GM21423 (cell line): ENCODE results near the gene GPR153.

Experiments
- ATAC-seq: cut with Tn5 transposase; IDR thresholded peaks from one replicate; pipeline ENCODE4 v1.9.1; 2021; ENCODE audit warnings: mild to moderate bottlenecking, moderate library complexity; ENCODE audit not compliant: unreplicated experiment

GPR153 gene

DNA sequence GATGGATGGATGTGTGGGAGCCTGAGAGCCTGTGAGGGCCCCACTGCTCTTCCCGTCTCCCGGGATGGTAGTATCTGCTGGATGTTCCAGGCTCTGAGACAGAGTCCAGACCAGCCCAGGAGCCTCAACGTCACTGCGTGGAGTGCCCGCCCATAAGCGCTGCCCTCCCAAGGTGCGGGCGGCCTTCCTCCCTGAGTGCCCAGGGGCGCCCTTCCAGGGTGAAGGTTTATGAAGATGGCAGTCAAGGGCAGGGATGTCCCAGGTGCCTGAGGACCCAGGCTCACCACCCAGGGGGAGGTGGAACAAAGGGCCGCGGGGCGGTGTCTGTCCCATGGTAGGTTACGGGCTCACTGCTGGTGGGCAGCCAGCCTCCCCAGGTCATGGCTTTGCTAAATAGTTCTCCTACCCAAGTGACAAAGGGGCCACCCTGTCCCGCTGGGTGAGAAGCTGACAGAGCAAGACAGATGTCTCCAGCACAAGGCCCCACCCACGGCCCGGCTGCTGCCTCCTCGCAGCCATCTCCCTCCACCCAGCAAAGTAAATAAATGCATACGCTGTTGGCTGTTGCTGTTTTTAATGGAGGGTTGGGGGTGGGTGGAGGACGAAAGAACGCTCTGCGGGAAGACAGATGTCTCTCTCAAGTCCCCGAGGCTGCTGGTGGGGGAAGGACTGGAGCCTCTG is 9.0 kb upstream of the GPR153 start:
- no peak for ATAC-seq

- ATAC-seq, result no peak
These were observed 8.4 kb upstream of the GPR153 start for GRCh38 chr1:6269296-6269695.

- ATAC-seq, result no peak
These were observed 7.5 kb upstream of the GPR153 start for GRCh38 chr1:6268415-6268814.

GRCh38 chr1:6267686-6268322 is 6.9 kb upstream of the GPR153 start:
- ATAC-seq, result no peak

DNA sequence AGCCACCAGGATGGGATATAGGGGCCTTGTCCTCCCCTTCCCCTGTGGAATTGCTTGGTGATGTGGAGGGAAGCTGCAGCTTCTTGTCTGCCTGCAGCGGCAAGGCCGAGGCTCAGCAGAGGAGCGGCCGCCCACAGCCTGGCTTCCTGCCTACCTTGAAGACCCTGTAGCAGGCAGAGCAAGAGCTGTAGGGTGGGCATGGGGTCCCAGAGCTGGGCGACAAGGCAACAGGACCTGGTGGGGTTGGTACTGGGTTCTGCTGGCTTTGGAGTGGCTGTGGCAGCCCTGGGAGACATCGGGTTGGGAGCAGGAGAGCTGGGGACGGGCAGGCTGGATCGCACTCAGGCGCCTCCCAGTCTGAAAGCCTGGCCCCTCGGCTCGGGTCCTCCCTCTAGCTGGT is 5.7 kb upstream of the GPR153 start:
- no peak for ATAC-seq

DNA sequence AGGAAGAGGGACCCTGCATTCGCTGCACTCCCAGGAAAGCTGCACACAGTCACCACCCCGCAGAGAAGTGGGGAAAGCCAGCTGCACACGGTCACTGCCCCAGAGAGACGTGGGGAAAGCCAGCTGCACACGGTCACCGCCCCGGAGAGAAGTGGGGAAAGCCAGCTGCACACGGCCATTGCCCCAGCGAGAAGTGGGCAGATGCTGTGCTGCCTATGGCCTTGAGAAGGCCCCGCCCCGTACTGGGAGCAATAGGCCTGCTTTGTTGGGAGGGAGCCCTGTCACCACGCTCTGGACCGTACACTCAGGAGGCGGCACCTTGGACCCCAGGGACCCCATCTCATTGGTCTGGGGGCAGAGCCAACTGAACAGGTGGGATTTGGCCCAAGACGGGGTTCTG is 4.3 kb upstream of the GPR153 start:
- ATAC-seq, result no peak

GRCh38 chr1:6263716-6264115 is 2.8 kb upstream of the GPR153 start:
- no peak for ATAC-seq

- no peak for ATAC-seq
These were observed 1.9 kb upstream of the GPR153 start for GRCh38 chr1:6262555-6263420.

DNA sequence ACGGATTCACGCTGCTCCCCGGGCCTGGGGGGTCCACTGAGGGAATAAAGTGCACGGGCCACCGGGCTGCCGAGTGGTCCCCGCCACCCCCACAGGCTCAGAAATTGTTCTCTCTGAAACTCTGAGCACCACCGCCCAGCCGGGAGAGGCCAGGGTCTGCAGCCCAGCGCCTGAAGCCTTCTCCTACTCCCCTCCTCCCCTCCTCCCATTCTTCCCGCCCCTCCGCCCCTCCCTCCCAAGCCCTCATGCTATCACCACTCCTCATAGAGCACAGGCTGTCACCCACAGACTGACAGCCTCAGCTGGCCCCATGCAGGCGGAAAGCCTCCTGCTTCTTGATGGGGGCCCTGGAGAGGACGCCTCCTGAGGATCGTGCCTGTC is 707 bp upstream of the GPR153 start:
- no peak for ATAC-seq

- no peak for ATAC-seq
These were observed 414 bp downstream of the GPR153 start for GRCh38 chr1:6260433-6260934.

GRCh38 chr1:6259491-6260362 is 1.2 kb downstream of the GPR153 start:
- ATAC-seq, result peak; percentile 42

- no peak for ATAC-seq
These were observed 2.2 kb downstream of the GPR153 start for GRCh38 chr1:6258675-6259074.

- no peak for ATAC-seq
These were observed 3.3 kb downstream of the GPR153 start for GRCh38 chr1:6257541-6258069.

DNA sequence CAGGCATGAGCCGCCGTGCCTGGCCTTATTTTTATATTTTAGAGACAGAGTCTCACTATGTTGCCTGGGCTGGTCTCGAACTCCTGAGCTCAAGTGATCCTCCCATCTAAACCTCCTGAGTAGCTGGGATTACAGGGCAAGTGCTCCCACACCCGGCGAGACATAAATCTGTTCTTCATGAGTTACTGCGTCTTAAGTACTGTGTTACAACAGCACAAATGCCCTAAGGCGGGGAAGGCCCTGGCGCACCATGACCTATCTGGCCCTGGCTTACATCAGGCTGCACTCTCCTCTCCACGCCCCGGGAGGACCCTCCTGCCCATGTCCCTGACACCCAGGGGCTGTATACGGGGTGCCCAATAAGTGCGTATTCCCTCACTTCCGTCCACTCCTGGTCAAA is 4.3 kb downstream of the GPR153 start:
- no peak for ATAC-seq

GRCh38 chr1:6254691-6255090 is 6.2 kb downstream of the GPR153 start:
- no peak for ATAC-seq

- no peak for ATAC-seq
These were observed 7.5 kb downstream of the GPR153 start for GRCh38 chr1:6253380-6253779.

DNA sequence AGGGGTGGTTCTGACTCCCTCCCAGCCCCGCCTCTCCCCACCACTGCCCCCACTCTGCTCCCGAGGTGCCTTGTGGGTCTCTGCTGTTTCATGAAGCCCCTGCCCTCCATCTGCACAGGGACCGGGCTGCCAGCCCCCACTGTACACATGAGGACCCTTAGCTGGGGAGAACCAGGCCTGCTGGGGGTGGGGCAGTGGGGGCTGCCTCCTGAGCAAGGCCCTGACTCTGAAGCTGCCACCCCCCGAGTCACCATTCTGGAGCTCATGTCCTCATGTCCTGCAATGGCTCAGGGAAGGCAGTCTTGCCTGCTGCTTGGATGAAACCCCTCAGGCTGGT is 8.6 kb downstream of the GPR153 start:
- no peak for ATAC-seq

DNA sequence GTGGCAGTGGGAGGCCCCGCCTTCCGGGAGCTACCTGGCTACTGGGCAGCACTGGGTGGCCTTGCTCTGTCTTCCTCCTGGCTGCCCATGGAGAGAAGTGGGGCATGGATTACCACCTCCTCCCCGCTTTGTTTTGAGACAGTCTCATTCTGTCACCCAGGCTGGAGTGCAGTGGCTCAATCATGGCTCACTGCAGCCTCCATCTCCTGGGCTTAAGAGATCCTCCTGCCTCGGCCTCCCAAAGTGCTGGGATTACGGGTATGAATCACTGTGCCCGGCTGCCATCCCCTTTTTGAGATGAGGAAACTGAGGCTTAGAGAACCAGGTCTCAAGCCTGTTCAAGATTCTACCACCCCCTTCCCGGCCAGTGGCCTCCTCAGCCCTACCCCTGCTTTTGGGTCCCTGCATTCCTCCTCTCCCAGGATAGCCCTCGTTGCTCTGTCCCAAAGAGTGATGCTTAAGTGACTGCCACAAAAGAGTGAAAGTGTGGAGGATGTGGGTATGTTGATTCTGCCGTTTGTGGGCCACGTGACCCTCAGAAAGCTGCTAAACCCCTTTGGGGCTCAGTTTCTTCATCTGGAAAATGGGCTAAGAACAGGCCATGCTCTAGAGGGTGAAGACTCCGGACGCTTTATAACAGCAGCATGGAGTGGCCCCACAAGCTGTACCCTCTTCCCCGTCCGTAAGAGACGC is 9.1 kb downstream of the GPR153 start:
- no peak for ATAC-seq

GRCh38 chr1:6251233-6251632 is 9.7 kb downstream of the GPR153 start:
- no peak for ATAC-seq
